ENCODE measurements around the gene ZSWIM9.
"Not testable (repeated sequence)": the region's sequence is repeated elsewhere in the genome, so short reads cannot be mapped to it uniquely, and the experiment has no call there.

The ZSWIM9 gene

GRCh38 chr19:48220784-48221183 is 50.3 kb downstream of the ZSWIM9 start:
- not testable (repeated sequence) for DNase-seq

GRCh38 chr19:48221628-48222027 is 51.1 kb downstream of the ZSWIM9 start:
- no peak for DNase-seq

GRCh38 chr19:48230555-48231129 is 60.2 kb downstream of the ZSWIM9 start:
- DNase-seq = no peak

- no peak for DNase-seq
Observed at GRCh38 chr19:48237057-48237456, 66.6 kb downstream of the ZSWIM9 start.

GRCh38 chr19:48239120-48239519 is 68.6 kb downstream of the ZSWIM9 start:
- DNase-seq = no peak

GRCh38 chr19:48239582-48240141 is 69.2 kb downstream of the ZSWIM9 start:
- no peak for DNase-seq

- DNase-seq = not testable (repeated sequence)
Observed at GRCh38 chr19:48241771-48242170, 71.3 kb downstream of the ZSWIM9 start.

- DNase-seq = no peak
Observed at GRCh38 chr19:48244281-48244680, 73.8 kb downstream of the ZSWIM9 start.

GRCh38 chr19:48246101-48246500 is 75.6 kb downstream of the ZSWIM9 start:
- DNase-seq = no peak

- no peak for DNase-seq
Observed at GRCh38 chr19:48247212-48247611, 76.7 kb downstream of the ZSWIM9 start.
